Ishikawa (cell line): ENCODE measurements around the gene EIPR1.

Experiments
- CEBPB ChIP-seq: IDR thresholded peaks from 2 replicates; pipeline ENCODE4 v1.6.1; 2012
- CREB1 ChIP-seq: IDR thresholded peaks from 2 replicates; pipeline ENCODE4 v1.6.1; 2012; ENCODE audit warnings: low read depth
- EGR1 ChIP-seq: IDR thresholded peaks from 2 replicates; pipeline ENCODE4 v1.6.1; 2012
- EP300 ChIP-seq: IDR thresholded peaks from 2 replicates; pipeline ENCODE4 v1.6.1; 2012; ENCODE audit warnings: borderline replicate concordance
- FOXM1 ChIP-seq: IDR thresholded peaks from 2 replicates; pipeline ENCODE4 v1.6.1; 2012; ENCODE audit warnings: low read depth, borderline replicate concordance
- NFIC ChIP-seq: IDR thresholded peaks from 2 replicates; pipeline ENCODE4 v1.6.1; 2012
- RAD21 ChIP-seq: IDR thresholded peaks from 2 replicates; pipeline ENCODE4 v1.6.1; 2012; ENCODE audit warnings: low read depth
- TAF1 ChIP-seq: IDR thresholded peaks from 2 replicates; pipeline ENCODE4 v1.6.1; 2012; ENCODE audit warnings: low read depth, mild to moderate bottlenecking
- TCF12 ChIP-seq: IDR thresholded peaks from 2 replicates; pipeline ENCODE4 v1.6.1; 2012; ENCODE audit warnings: low read depth
- TEAD4 ChIP-seq: IDR thresholded peaks from 2 replicates; pipeline ENCODE4 v1.6.1; 2012
- YY1 ChIP-seq: IDR thresholded peaks from 2 replicates; pipeline ENCODE4 v1.6.1; 2012; ENCODE audit warnings: low read depth
- TF ChIP-seq, protein P1 (sequence below): IDR thresholded peaks from 2 replicates; pipeline ENCODE4 v1.6.1; 2012
- TF ChIP-seq, protein P2 (sequence below): IDR thresholded peaks from 2 replicates; pipeline ENCODE4 v1.6.1; 2012; ENCODE audit warnings: low read depth, mild to moderate bottlenecking
- TF ChIP-seq, protein P3 (sequence below): IDR thresholded peaks from 2 replicates; pipeline ENCODE4 v1.6.1; 2012

DNA sequence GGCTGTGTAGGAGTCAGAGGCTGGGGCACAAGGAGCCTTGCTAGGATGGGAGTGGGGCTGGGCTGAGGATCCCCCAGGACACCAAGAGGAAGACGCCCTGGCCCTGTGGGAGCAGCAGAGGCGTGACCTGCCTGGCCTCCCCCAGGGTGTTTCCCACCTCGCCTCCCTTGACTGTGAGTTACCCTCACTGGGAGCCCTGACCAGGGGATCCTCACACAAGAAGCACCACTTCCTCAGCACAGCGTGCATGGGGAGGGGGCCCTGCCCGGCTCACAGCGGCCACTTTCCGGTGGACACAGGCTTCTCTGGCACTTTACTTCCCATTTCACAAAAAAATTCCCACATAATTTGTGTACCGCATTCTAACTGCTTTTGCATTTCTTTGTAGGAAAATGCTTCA lies 187.7 kb downstream of the EIPR1 start:
- TF ChIP-seq TAF1 (no peak), NFIC (no peak), CEBPB (no peak), RAD21 (no peak), EP300 (no peak), YY1 (no peak), CREB1 (no peak), EGR1 (no peak), FOXM1 (no peak), TEAD4 (no peak), TCF12 (no peak)
- TF ChIP-seq, protein P1, sequence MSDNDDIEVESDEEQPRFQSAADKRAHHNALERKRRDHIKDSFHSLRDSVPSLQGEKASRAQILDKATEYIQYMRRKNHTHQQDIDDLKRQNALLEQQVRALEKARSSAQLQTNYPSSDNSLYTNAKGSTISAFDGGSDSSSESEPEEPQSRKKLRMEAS, result no peak
- TF ChIP-seq, protein P2, sequence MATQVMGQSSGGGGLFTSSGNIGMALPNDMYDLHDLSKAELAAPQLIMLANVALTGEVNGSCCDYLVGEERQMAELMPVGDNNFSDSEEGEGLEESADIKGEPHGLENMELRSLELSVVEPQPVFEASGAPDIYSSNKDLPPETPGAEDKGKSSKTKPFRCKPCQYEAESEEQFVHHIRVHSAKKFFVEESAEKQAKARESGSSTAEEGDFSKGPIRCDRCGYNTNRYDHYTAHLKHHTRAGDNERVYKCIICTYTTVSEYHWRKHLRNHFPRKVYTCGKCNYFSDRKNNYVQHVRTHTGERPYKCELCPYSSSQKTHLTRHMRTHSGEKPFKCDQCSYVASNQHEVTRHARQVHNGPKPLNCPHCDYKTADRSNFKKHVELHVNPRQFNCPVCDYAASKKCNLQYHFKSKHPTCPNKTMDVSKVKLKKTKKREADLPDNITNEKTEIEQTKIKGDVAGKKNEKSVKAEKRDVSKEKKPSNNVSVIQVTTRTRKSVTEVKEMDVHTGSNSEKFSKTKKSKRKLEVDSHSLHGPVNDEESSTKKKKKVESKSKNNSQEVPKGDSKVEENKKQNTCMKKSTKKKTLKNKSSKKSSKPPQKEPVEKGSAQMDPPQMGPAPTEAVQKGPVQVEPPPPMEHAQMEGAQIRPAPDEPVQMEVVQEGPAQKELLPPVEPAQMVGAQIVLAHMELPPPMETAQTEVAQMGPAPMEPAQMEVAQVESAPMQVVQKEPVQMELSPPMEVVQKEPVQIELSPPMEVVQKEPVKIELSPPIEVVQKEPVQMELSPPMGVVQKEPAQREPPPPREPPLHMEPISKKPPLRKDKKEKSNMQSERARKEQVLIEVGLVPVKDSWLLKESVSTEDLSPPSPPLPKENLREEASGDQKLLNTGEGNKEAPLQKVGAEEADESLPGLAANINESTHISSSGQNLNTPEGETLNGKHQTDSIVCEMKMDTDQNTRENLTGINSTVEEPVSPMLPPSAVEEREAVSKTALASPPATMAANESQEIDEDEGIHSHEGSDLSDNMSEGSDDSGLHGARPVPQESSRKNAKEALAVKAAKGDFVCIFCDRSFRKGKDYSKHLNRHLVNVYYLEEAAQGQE, result no peak
- TF ChIP-seq, protein P3, sequence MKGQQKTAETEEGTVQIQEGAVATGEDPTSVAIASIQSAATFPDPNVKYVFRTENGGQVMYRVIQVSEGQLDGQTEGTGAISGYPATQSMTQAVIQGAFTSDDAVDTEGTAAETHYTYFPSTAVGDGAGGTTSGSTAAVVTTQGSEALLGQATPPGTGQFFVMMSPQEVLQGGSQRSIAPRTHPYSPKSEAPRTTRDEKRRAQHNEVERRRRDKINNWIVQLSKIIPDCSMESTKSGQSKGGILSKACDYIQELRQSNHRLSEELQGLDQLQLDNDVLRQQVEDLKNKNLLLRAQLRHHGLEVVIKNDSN, result no peak
